ENCODE results near the gene RNF19B.

GRCh38 chr1:32991386-32991785 lies 26.8 kb upstream of the RNF19B start:
- TF ChIP-seq CTCF (IDR thresholded peaks at IDR 0.05) (no peak), POLR2A (IDR thresholded peaks at IDR 0.05) (no peak)

All from vagina (tissue), 2 donors.